Thyroid gland (tissue), 4 donors: ENCODE results near the gene ATP8B1. TPM values are rescaled to one million over a fixed set of nuclear protein-coding genes. Genes with fewer than 3 reads are reported as not detected.

Experiments
- DNase-seq, 2 donors: peaks; one replicate each; pipeline ENCODE4 v3.0.0-alpha.2; 2019
- H3K27ac ChIP-seq, 3 donors: fragments of 200-600 bp; sonication (generic); 1 replicate in 2 of 3; 2 replicates in 1 of 3; pipeline ENCODE4 v1.5.1; 2016 to 2019; ENCODE audit warnings: mild to moderate bottlenecking in 1 of 3, moderate library complexity in 1 of 3
- H3K27me3 ChIP-seq: fragments of 200-600 bp; sonication (generic); one replicate; pipeline ENCODE4 v1.5.1; 2019
- H3K36me3 ChIP-seq, 2 donors: fragments of 200-600 bp; sonication (generic); one replicate each; pipeline ENCODE4 v1.5.1; 2016 to 2019
- H3K4me1 ChIP-seq, 2 donors: fragments of 200-600 bp; sonication (generic); one replicate each; pipeline ENCODE4 v1.5.1; 2017 to 2019
- H3K4me3 ChIP-seq, 3 donors: fragments of 200-600 bp; sonication (generic); replicated peaks in 1 of 3; 1 replicate in 2 of 3; 2 replicates in 1 of 3; pipeline ENCODE4 v1.5.1; 2016; ENCODE audit warnings: mild to moderate bottlenecking in 1 of 3
- H3K9me3 ChIP-seq: fragments of 200-600 bp; sonication (generic); one replicate; pipeline ENCODE4 v1.5.1; 2017
- POLR2A ChIP-seq, 2 donors: fragments of 450-650 bp; IDR thresholded peaks; one replicate each; pipeline ENCODE4 v1.6.1; 2017; ENCODE audit warnings: antibody characterized with exemption in 2 of 2, mild to moderate bottlenecking in 2 of 2, moderate library complexity in 1 of 2
- WGBS, 2 donors: methylation state at CpG; one replicate each; pipeline ENCODE4 v1.1.5; 2017; 5-methylcytosine and 5-hydroxymethylcytosine counted together
- intact Hi-C: fragments of 100-400 bp; cut with DNase I; formaldehyde crosslinking; loops from one replicate; pipeline ENCODE4 v1.15.1; 2023
- total RNA-seq, 4 donors: library from RNA; depleted of rRNA; stranded (reverse); fragments of >200 nt; gene quantifications; one replicate each; pipeline ENCODE4 v1.2.3, GENCODE V29; 2016
- TF ChIP-seq, protein P1 (sequence below), 6 experiments: fragments of 200-600 bp in 3 of 6; fragments of 450-650 bp in 3 of 6; sonication (generic) in 3 of 6; IDR thresholded peaks; one replicate each; pipeline ENCODE4 v1.5.1; 2016 to 2019; ENCODE audit warnings: antibody characterized with exemption in 6 of 6, mild to moderate bottlenecking in 2 of 6, inconsistent platforms in 1 of 6, moderate library complexity in 1 of 6

Gene ATP8B1
- total RNA-seq, 4 donors from 2014 or later = 45.8 to 71.8 (median 58.2) TPM

DNA sequence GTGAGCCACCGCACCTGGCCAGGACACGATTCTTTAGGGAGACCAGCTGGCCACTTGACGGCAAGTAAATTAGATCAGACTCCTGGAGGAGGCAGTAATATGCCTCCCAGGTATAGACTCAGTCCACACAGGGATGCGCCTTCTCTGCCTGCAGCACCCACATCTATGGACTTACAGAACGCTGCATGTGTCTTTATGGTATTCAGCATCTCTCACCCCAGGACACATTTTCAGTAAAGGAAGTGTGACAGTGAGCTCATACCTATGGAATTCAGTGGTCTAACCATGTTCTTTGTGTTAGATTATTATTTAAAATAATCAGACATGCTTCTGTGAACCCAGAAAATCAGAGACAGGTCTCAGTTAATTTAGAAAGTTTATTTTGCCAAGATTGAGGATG, 175.6 kb downstream of the ATP8B1 start:
- no peaks in the 10 kb centered on the region for H3K36me3 ChIP-seq
- no peak for DNase-seq
- H3K27ac ChIP-seq = no peak overlapping the region
- no peaks in the 10 kb centered on the region for H3K9me3 ChIP-seq
- TF ChIP-seq, protein P1, sequence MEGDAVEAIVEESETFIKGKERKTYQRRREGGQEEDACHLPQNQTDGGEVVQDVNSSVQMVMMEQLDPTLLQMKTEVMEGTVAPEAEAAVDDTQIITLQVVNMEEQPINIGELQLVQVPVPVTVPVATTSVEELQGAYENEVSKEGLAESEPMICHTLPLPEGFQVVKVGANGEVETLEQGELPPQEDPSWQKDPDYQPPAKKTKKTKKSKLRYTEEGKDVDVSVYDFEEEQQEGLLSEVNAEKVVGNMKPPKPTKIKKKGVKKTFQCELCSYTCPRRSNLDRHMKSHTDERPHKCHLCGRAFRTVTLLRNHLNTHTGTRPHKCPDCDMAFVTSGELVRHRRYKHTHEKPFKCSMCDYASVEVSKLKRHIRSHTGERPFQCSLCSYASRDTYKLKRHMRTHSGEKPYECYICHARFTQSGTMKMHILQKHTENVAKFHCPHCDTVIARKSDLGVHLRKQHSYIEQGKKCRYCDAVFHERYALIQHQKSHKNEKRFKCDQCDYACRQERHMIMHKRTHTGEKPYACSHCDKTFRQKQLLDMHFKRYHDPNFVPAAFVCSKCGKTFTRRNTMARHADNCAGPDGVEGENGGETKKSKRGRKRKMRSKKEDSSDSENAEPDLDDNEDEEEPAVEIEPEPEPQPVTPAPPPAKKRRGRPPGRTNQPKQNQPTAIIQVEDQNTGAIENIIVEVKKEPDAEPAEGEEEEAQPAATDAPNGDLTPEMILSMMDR (IDR thresholded peaks at IDR 0.05) = no peak
- TF ChIP-seq POLR2A (IDR thresholded peaks at IDR 0.05) = no peak
- no peaks in the 10 kb centered on the region for H3K27me3 ChIP-seq
- 84 to 87% methylated on average over 5 of the region's 5 CpGs for WGBS, 2 donors
- intact Hi-C loops = loop anchor here (10.0 kb wide), 1 partner anchor 177 kb away; the partner anchor contains the start of gene ATP8B1
- H3K4me3 ChIP-seq = no peak overlapping the region
- peaks cover 12 to 13% of the 10 kb centered on the region in 2 donors for H3K4me1 ChIP-seq

DNA sequence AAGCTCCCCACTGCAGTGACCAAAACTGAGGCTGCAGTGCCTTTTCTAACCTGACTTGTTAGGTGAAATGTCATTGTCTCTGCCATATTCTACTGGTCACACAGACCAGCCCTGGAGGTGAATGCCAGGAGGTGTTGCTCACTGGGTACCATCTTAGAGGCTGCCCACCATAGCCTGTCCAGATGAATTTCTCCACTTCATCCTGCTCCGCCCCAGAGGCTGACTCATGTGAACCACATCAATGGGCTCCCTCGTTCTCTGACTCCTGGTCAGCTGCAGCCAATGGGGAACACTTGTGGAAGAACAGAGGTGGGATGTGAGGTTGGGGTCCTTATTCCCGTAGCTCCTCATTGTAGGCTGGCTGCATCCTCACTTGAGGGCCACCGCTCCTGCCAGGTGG, 178.1 kb downstream of the ATP8B1 start:
- H3K4me3 ChIP-seq = no peak overlapping the region
- H3K4me1 ChIP-seq = peaks cover 6 to 15% of the 10 kb centered on the region in 2 donors
- no peak overlapping the region for H3K27ac ChIP-seq
- no peaks in the 10 kb centered on the region for H3K9me3 ChIP-seq
- H3K36me3 ChIP-seq = no peaks in the 10 kb centered on the region
- intact Hi-C loops = loop anchor here (10.0 kb wide), 1 partner anchor 180 kb away; the partner anchor contains the start of gene ATP8B1
- WGBS, 2 donors = 72 to 89% methylated on average over 3 to 4 of the region's 4 CpGs
- no peak for DNase-seq
- TF ChIP-seq POLR2A (IDR thresholded peaks at IDR 0.05) = no peak
- no peaks in the 10 kb centered on the region for H3K27me3 ChIP-seq

DNA sequence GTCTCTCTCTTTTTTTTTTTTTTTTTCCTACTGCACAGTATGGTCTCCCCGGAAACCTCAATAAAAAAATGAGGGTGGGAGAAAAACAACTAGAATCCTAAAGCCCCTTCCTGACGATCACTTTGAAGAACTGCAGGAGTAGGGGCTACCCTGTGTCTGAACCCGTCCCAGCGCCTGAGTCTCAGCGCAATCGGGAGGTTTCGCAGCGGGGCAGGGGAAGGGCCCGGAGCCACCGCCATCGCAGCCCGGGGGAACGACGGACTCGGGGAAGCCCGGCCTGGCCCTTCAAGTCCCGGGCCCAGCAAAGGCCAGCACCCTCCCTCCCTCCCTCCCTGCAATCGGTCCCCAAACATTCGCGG, 181.9 kb downstream of the ATP8B1 start:
- no peaks in the 10 kb centered on the region for H3K9me3 ChIP-seq
- no peak for TF ChIP-seq POLR2A (IDR thresholded peaks at IDR 0.05)
- TF ChIP-seq, protein P1 (IDR thresholded peaks at IDR 0.05) = no peak
- intact Hi-C loops = loop anchor here (10.0 kb wide), 1 partner anchor 184 kb away; the partner anchor contains the start of gene ATP8B1
- no peaks in the 10 kb centered on the region for H3K36me3 ChIP-seq
- H3K4me1 ChIP-seq = peaks cover 6 to 18% of the 10 kb centered on the region in 2 donors
- H3K27me3 ChIP-seq = no peaks in the 10 kb centered on the region
- peak overlapping the region; percentile 79 to 83 (median 83) for H3K27ac ChIP-seq
- H3K4me3 ChIP-seq = peak overlapping the region; percentile 83 to 96 (median 91)
- DNase-seq = no peak
- 0 to 1% methylated on average over 17 to 20 of the region's 20 CpGs for WGBS, 2 donors

GRCh38 chr18:57619876-57620275, 183.2 kb downstream of the ATP8B1 start:
- no peaks in the 10 kb centered on the region for H3K27me3 ChIP-seq
- peaks cover 6 to 18% of the 10 kb centered on the region in 2 donors for H3K4me1 ChIP-seq
- H3K27ac ChIP-seq = no peak overlapping the region
- DNase-seq = no peak
- no peaks in the 10 kb centered on the region for H3K9me3 ChIP-seq
- intact Hi-C loops = loop anchor here (10.0 kb wide), 1 partner anchor 185 kb away; the partner anchor contains the start of gene ATP8B1
- no peak overlapping the region for H3K4me3 ChIP-seq
- 81 to 100% methylated on average over 3 of the region's 3 CpGs for WGBS, 2 donors
- TF ChIP-seq POLR2A (IDR thresholded peaks at IDR 0.05) = no peak
- TF ChIP-seq, protein P1 (IDR thresholded peaks at IDR 0.05) = no peak
- peaks cover 7 to 11% of the 10 kb centered on the region in 2 donors for H3K36me3 ChIP-seq

GRCh38 chr18:57618910-57619309, 184.2 kb downstream of the ATP8B1 start:
- H3K9me3 ChIP-seq = no peaks in the 10 kb centered on the region
- no peak overlapping the region for H3K4me3 ChIP-seq
- no peaks in the 10 kb centered on the region for H3K27me3 ChIP-seq
- TF ChIP-seq, protein P1 (IDR thresholded peaks at IDR 0.05) = no peak
- no peak for TF ChIP-seq POLR2A (IDR thresholded peaks at IDR 0.05)
- H3K27ac ChIP-seq = no peak overlapping the region
- intact Hi-C loops = no loop called here
- 81 to 90% methylated on average over 3 of the region's 3 CpGs for WGBS, 2 donors
- DNase-seq = no peak
- peaks cover 15 to 21% of the 10 kb centered on the region in 2 donors for H3K36me3 ChIP-seq
- peaks cover 6 to 18% of the 10 kb centered on the region in 2 donors for H3K4me1 ChIP-seq
